Panc1 (cell line): ENCODE data around the gene PCCA.

ENCODE experiments used
- CTCF ChIP-seq: fragments of 450-650 bp; IDR thresholded peaks from 2 replicates; pipeline ENCODE4 v1.5.1; 2017; ENCODE audit warnings: mild to moderate bottlenecking
- POLR2AphosphoS5 ChIP-seq: IDR thresholded peaks from 2 replicates; pipeline ENCODE4 v1.6.1; 2012; ENCODE audit warnings: mild to moderate bottlenecking, low read depth, low read length, moderate library complexity
- REST ChIP-seq, 2 experiments: IDR thresholded peaks; 2 replicates each; pipeline ENCODE4 v1.6.1; 2011 to 2012; ENCODE audit warnings: low read depth in 2 of 2, control low read depth in 1 of 2, low read length in 1 of 2, mild to moderate bottlenecking in 1 of 2, moderate library complexity in 1 of 2; ENCODE audit not compliant: insufficient read depth in 1 of 2
- SIN3A ChIP-seq: IDR thresholded peaks from 2 replicates; pipeline ENCODE4 v1.6.1; 2012; ENCODE audit warnings: low read depth, mild to moderate bottlenecking, low read length, moderate library complexity, borderline replicate concordance; ENCODE audit not compliant: insufficient read depth
- TCF7L2 ChIP-seq: IDR thresholded peaks from 2 replicates; pipeline ENCODE4 v1.6.1; 2011; ENCODE audit warnings: mild to moderate bottlenecking, low read depth, low read length, inconsistent platforms

- TF ChIP-seq CTCF, result no peak
- no peak for TF ChIP-seq POLR2AphosphoS5
- no peak for TF ChIP-seq SIN3A
- TF ChIP-seq REST (IDR thresholded peaks at IDR 0.05; ENCODE audit: insufficient read depth in 1 of 2, low read depth in 2 of 2, low read length in 1 of 2), result no peak
- no peak for TF ChIP-seq TCF7L2
Observed at GRCh38 chr13:100159584-100159983, 70.7 kb downstream of the PCCA start.
